ENCODE measurements around the gene NBPF1.
"Not testable (repeated sequence)": the region's sequence is repeated elsewhere in the genome, so short reads cannot be mapped to it uniquely, and the experiment has no call there.

The NBPF1 gene

DNA sequence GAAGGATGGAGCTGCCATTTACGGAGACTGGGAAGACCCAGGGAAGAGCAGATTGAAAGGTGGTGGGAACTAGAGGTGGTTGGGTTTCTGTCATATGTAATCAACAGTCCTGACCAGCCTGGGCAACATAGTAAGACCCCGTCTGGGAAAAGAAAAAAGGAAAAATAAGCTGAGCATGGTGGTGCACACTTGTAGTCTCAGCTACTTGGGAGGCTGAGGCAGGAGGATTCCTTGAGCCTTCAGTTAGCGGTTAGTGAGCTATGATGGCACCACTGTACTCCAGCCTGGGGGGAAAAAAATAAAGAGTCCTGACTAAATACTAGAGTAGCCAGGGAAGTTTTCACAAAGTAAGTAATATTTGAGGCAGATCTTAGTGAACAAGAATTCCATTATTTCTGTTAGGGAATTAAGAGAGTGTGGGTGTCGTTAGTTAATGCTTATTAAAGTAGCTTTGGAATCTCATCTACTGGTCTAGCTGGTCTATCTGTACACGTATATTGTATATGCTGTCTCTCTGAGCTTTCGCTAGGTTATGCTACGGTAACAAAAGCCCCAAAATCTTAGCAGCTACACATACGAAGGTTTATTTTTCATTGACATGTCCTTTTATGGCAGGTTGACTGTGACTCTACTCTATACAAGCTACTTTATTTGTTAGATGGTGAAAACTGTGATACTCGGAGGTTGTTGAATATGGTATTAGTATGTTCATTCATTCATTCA, 4.4 kb downstream of the NBPF1 start:
- no peak for DNase-seq (ENCODE audit: low read depth, low spot score)

GRCh38 chr1:16607853-16608815, 5.2 kb downstream of the NBPF1 start:
- DNase-seq (ENCODE audit: low read depth, low spot score); H3K27ac ChIP-seq: not testable (repeated sequence)

More for the DNA sequence above, 4.4 kb downstream of the NBPF1 start:
- no peak overlapping the region for H3K27ac ChIP-seq

DNA sequence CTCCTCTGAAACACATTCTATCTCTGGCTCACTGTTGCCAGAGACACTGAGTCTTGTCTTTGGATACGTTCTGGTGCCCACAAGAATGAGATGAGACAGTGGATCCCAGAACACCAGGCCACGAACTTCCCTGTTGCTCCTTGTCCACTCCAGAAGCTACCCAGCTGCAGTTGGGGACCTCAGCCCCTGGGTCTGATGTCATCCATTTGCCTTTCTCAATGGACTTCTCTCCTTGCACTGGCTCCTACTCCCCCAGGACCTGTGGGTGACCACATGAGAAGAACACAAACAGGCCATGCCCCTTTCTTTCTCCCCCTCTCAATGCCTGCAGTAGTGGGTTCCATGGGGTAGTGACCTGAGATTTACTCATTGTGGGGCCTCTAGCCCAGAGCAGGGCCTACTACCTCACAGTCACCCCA, 5.9 kb downstream of the NBPF1 start:
- H3K27ac ChIP-seq: no peak overlapping the region
- no peak for DNase-seq (ENCODE audit: low read depth, low spot score)

GRCh38 chr1:16606666-16607432, 6.5 kb downstream of the NBPF1 start:
- not testable (repeated sequence) for DNase-seq (ENCODE audit: low read depth, low spot score); H3K27ac ChIP-seq

DNA sequence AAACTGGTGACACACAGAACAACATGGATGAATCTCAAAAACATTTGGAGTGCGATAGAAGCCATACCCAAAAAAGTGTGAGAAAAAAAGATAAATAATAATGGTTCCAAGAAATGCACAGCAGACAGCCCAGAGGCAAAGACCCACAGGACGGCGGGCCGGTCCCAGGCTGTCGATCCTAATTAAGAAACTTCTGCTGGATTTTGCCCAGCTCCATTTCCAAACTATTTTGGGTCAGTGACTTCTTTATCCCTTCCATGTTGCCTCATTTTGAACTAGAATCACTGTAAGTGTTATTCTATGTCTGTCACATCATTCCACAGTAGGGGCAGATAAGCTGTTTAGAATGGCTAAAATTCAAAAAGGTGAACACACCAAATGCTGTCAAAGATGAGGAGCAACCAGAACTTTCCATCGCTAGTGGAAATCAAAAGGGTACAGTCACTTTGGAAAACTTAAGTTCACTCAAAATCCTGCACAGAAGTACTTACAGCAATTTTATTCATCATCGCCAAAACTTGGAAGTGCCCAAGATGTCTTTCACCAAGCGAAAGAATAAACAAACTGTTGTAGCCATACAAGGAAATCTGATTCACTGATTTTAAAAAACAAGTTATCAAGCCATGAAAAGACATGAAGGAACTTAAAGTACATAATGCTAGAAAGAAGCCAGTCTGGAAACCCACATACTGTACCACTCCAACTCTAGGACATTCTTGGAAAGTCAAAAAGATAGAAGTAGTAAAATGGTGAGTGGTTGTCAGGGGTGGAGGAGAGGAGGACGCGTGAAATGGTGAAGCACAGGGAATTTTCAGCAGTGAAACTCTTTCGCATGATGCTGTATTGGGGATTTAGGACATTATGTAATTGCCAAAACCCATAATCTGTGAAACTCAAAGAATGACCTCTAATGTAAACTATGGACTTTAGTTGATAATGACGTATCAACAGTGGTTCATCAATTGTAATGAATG, 7.5 kb downstream of the NBPF1 start:
- DNase-seq (ENCODE audit: low read depth, low spot score): no peak

GRCh38 chr1:16605213-16605525, 8.2 kb downstream of the NBPF1 start:
- no peak for DNase-seq (ENCODE audit: low read depth, low spot score)
- H3K27ac ChIP-seq: no peak overlapping the region

More for the DNA sequence above, 7.5 kb downstream of the NBPF1 start:
- no peak overlapping the region for H3K27ac ChIP-seq

GRCh38 chr1:16604514-16605212, 8.7 kb downstream of the NBPF1 start:
- not testable (repeated sequence) for DNase-seq (ENCODE audit: low read depth, low spot score); H3K27ac ChIP-seq

GRCh38 chr1:16603623-16604022, 9.7 kb downstream of the NBPF1 start:
- DNase-seq (ENCODE audit: low read depth, low spot score); H3K27ac ChIP-seq: not testable (repeated sequence)

GRCh38 chr1:16602336-16603011, 10.9 kb downstream of the NBPF1 start:
- not testable (repeated sequence) for H3K27ac ChIP-seq; DNase-seq (ENCODE audit: low read depth, low spot score)

DNA sequence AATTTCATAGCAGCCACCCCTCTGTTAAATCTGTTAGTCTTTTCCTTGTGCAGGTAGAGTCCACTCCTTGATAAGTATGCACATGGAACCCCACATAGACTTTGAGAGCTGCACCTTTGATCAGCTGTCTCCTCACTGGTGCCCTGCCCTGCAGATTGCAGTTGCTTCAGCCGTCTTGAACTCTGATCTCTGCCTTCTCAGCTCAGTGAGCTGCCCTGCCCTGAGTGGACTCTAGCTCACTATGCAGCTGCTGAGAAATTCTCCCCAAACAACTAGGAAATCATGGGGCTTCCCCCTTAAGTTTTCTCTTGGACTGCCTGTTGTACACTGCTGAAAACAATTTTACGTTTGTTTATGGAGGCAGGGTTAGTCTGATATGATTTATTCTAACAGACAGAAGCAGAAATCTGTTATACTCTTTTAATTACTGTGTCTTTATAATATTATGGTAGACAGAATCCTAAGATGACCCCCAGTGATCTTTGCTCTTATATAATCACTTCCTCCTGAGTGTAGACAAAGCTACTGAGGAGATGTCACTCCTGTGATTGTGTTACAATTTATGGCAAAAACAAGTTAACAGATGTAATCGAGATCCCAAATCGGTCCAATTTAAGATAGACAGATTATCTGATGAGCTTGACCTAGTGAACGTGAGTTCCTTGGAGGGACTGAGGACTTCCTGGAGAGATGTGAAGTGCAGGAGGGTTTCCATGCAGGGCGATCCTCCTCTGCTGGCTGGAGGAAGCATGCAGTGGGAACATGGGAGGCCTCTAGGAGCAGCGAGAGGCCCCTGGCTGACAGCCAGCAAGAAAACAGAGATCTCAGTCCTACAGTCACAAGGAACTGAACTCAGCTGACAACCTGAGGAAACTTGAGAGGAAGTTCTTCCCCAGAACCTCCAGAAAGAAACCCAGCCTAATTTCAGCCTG, 12.2 kb downstream of the NBPF1 start:
- H3K27ac ChIP-seq; DNase-seq (ENCODE audit: low read depth, low spot score): not testable (repeated sequence)

DNA sequence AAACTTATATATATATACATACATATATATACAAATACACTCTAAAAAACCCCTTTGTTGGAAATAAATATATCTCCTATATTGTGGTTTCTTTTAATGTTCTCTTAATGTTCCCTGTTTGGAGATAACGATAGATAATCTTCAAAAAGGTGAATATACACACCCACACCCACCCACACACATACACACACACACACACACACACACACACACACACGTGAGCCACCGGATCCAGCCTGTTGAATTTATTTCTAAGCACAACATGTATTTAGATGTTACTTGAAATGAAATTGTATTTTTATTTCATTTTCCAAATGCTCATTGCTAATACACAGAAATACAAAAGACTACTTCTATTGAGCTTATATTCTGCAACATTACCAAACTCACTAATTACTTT, 14.0 kb downstream of the NBPF1 start:
- not testable (repeated sequence) for DNase-seq (ENCODE audit: low read depth, low spot score); H3K27ac ChIP-seq

DNA sequence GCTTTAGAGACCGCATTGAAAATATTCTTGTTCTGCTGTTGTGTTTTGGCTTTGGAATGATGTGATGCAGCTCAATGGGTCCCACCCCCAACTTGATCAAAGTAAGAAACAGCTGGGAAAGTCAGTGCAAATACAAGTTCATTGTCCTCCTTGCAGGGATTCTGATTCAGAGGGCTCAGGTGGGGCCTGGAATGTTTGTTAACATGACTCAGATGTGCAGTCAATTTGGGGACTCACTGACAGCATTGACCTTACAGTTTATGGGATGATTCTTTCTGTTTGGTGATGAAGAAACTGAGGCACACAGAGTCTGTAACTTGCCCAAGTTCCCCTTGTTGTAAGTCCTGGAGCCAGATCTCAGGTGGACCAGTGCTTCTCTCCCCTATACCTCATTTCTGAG, 18.1 kb downstream of the NBPF1 start:
- DNase-seq (ENCODE audit: low read depth, low spot score); H3K27ac ChIP-seq: not testable (repeated sequence)

DNA sequence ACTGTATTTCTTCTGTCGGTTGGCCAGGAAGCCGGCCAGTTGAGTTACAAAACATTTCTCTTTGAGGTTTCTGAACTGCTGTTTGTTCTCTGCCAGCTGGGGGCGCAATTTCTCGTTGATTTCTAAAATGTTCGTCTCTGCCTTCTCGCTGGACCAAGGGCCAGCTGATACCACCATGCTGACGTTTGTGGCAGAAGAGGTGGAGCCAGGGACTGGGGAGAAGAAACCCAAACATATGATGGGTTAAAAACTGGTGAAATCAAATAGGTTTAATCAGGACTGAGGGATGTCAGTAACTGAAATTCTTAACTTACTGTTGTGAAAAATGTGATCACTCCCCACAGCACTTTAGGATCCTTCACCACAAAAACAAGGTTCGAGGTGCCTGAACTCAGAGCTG, 21.5 kb downstream of the NBPF1 start:
- not testable (repeated sequence) for DNase-seq (ENCODE audit: low read depth, low spot score); H3K27ac ChIP-seq

DNA sequence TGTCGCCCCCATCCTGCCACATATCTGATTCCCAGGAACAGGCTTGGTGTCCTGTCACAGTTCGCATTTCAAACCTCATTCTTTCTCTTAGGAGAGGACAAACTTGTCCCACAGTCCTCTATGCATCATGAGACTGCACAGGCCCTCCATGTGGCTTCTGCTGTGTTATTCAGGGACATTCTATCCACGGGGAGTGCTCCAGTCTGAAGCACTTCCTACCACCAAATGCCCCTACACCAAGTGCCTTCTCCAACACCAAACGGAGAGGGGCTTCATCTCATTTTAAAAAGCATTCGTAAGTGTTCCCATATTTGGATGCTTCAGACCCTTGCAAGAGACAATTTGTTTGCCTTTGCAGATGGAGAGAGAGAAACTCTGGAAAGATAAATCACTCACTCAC, 25.3 kb downstream of the NBPF1 start:
- DNase-seq (ENCODE audit: low read depth, low spot score); H3K27ac ChIP-seq: not testable (repeated sequence)

GRCh38 chr1:16587639-16588038, 25.7 kb downstream of the NBPF1 start:
- not testable (repeated sequence) for DNase-seq (ENCODE audit: low read depth, low spot score)

DNA sequence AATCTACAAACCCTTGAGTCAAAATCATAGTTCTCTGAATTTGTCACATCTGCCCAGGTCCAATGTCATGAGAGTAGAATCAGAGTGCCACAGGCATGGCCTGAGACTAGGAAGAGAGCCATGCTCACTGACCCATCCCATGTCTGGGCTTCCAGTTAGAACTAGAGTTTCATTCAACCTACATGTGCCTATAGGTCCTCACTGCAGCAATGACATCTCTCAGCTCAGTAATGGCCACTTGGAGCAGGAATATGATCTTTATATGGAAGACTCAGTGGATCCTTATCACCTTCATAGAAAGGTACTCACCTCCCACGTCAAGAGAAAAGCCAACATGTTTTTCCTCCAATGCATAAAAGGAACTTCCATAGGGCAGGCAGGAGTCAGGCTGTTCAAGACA, 48.0 kb downstream of the NBPF1 start:
- not testable (repeated sequence) for H3K27ac ChIP-seq; DNase-seq (ENCODE audit: low read depth, low spot score)

More at GRCh38 chr1:16587639-16588038, 25.7 kb downstream of the NBPF1 start:
- H3K27ac ChIP-seq: not testable (repeated sequence)

DNA sequence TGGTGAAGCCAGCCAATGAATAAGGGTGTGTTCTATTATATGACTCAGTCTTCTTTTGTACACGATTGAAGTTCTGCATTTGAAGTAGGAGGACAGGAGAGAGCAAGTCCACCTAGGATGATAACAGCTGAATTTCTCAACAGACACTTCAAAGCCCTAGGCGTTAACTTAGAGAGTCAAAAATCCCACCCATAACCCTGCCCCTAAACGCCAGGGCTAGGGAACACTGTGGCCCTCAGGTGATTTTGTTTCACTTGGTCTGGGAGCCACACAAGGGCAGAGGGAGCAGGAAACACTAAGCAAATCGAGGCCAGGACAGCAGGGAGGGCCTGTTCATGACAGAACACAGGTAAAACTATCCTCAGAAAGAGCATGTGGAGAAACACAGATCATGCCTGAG, 52.3 kb downstream of the NBPF1 start:
- not testable (repeated sequence) for DNase-seq (ENCODE audit: low read depth, low spot score); H3K27ac ChIP-seq
